H4 (cell line): ENCODE data around the gene SNTG2. TPM values are rescaled to one million over a fixed set of nuclear protein-coding genes. Genes with fewer than 3 reads are reported as not detected.

Experiments
- DNase-seq: peaks from one replicate; pipeline ENCODE4 v3.0.0-alpha.2; 2015; ENCODE audit warnings: low spot score
- total RNA-seq: library from RNA; depleted of rRNA; stranded (reverse); fragments of >200 nt; shearing (Covaris generic); gene quantifications from 2 replicates; pipeline ENCODE4 v1.2.3, GENCODE V29; 2014

Gene SNTG2
- total RNA-seq, 1 experiment from 2014 or later = not detected

DNA sequence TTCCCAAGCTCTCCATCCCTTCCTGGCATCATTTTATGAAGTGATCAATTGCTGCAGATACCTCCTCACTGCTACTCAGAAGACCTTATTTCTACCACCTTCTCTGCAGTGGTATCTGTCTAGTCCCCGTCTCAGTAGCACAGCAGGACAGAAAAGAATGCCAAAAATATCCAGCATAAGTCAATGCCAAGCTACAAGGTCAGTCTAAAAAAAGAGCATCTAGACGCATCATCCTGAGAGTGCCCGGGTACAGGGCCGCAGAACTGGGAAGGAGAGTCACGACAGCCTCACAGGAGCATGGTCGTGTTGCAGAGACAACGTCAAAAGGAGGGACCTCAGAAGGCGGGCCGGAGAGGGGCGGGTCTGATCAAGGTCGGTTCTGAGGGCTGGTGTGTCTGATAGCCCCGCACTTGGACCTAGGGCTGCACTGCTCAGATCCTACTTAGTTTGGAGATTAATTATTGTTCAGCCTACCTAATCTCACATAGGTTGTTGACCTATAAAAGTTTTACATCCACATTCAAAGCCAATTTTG lies 24.3 kb upstream of the SNTG2 start:
- DNase-seq = no peak

DNA sequence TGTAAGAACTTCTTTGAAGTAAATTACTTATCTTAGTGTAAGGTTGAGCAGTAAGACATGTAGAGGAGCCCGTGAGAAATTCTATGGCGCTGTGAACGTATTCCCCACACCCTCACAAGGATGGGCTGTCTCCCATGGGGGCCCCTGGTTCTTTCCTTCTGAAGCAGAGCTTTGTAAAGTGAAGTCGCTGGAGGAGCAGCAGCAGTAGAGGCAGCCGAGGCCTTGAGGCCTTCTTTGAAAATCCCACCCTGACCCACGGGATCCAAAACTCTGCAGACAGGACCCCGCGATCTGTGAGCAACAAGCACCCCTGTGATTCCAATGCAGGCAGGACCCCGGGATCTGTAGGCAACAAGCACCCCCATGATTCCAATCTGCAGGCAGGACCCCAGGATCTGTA lies 23.8 kb upstream of the SNTG2 start:
- no peak for DNase-seq

DNA sequence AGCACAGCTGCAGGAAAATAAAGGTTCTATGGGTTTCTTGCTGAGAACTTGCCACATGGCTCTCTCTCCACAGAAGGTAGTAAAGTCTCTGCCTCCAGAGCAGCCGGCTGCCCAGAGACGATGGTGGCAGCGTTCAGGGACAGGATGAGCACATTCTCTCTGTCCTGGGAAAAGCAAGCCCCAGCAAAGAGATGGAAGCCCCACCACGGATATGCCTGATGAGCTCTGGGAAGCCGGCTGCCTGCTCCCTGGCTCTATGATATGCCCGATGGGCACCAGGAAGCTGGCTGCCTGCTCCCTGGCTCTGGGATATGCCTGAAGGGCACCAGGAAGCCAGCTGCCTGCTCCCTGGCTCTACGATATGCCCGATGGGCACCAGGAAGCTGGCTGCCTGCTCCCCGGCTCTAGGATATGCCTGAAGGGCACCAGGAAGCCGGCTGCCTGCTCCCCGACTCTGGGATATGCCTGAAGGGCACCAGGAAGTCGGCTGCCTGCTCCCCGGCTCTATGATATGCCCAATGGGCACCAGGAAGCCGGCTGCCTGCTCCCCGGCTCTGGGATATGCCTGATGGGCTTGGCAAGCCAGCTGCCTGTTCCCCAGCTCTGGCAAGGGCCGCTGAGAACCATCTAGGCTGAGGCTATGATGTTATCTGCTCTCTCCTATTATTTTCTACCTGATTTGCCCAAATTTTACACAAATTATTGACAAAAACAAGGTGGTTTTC lies 21.5 kb upstream of the SNTG2 start:
- no peak for DNase-seq

DNA sequence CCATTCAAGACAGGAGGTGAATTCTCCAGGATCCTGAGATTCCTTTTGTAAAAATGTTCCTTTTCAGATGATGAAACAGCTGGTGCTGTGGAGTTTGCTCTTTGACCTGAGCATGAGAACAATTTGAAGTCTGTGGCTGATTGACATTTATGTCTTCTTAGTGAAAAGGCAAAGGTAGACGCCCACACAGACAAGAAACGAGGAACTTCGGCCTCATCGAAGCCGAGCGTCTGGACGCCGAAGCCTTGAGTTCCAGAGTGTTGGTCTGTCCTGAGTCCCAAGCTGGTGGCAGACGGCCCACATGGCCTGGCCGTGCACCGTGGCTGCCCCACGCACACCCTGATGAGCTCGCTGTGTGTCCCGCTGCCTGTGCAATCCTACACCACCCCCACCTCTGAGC lies 20.7 kb upstream of the SNTG2 start:
- DNase-seq = no peak

DNA sequence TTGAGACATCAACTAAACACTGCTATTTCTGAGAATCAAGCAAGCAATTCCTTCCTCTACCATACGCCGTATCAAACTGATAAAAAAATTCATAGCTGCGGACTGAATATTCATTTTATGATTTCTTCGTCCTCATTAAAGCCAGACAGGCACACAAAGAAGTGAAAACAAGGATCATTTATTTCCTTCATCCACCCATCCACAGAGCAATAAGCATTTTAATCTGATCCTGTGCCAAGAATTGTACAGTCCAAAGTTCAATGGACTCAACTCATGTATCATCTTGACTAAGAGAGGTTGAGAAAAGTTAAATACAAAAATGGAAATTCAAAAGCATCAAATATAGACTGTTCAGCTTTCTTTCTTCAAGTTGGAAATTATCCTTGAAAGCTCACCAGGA lies 19.7 kb upstream of the SNTG2 start:
- DNase-seq = no peak

DNA sequence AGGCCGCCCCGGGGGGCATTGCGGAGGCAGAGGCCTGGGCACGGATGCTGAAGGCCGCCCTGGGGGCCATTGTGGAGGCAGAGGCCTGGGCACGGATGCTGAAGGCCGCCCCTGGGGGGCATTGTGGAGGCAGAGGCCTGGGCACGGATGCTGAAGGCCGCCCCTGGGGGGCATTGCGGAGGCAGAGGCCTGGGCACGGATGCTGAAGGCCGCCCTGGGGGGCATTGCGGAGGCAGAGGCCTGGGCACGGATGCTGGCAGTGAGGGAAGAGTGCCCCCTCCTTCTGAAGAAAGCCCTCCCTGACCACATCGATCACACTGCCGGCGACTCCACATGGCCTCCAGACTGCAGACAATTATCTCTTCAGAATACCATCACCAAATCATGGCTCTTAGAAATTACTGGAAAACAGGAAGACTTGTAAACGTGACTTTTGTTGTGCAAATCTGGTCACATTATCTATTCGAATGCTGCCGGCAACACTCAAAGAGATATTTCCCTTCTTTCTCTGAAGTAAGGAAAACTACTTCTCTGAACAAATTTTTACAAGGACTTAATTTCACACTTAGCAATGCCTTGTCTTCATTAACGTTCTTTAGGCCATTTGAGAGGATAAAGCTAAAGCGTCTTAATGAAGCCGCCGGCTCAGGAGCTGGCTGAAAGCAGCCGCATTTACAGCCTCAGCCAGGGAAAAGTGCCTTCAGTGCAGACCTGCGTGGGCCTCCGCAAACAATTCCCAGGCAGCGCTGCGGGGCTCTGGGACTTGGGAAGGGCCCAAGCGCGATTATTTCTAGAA lies 18.1 kb upstream of the SNTG2 start:
- no peak for DNase-seq

DNA sequence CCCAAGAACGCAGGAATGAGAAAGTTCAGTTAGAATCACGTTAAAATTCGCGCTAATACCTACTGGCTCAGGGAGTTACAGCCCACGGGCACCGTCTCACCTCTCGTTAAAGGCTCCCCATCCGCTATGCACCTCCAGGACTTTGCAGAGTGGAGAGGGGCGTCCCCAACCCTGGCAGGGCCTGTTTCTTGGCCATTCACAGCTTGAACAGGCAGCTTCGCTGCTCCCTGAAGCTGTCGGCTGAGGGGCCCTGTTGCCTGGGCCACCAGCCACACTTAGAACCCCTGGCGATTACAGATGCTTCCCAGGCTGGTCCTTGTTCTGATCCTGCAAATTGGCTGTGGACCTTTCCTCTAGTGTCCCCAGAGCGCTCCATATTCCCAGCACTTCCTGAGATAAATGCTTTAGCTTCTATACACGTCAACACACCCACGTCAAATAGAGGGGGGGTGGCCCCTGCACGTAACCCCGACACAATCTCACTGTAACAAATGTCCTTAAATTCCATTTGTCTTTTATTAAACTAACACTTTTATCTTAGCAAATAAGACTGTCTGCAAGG lies 16.8 kb upstream of the SNTG2 start:
- DNase-seq = no peak

DNA sequence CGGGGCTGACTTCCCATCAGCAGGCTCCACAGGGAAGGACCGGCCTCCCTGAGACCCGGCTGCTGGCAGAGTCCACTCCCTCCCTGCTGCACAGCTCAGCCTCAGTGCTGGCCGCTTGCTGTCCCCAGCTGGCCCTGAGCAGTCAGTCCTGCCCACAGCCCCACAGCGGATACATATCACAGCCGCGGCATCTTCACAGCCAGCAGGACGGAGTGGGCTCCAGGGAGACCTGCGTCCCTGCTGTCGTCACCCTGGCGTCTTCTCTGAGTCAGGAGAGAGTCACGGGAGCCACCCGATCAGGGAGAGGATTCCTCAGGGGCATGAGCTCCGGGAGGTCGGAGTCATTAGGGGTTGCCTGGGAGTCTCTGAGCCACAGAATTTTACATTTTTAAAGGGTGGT lies 13.1 kb upstream of the SNTG2 start:
- no peak for DNase-seq

DNA sequence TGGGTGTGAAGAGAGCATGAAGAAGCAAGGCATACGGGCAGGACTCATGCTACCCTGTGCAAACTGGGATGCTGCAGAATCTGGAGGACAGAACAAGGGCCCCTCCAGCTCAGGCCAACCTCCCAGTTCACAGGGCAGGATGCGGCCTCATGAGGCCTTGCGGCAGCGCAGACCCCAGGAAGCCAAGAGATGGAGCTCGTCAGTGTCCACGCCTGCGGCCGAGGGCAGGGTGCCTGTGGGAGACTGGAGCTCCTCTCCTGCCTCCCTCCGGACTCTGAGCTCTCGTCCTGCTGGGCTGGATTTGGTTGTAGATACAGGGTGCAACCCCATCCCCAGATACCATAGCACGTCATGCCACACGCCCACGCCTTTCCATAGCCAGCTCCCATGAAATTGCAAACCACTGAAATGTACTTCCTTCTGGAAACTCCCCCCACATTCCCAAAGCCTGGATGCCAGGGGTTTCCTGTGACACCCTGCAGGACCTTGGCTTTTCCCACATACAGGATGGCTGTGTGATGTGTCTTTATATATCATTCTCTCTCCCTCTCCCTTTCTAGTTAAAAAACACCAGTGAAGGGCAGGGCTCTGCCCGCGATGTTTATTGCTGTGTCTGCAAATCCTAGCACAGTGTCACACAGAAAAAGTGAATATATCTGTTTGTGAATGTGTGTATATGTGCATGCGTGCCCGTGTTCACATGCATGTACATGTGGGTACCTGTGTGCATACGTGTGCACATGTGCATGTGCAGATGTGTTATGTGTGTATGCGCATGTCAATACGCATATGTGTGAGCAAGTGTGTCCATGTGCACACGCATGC lies 12.3 kb upstream of the SNTG2 start:
- no peak for DNase-seq

DNA sequence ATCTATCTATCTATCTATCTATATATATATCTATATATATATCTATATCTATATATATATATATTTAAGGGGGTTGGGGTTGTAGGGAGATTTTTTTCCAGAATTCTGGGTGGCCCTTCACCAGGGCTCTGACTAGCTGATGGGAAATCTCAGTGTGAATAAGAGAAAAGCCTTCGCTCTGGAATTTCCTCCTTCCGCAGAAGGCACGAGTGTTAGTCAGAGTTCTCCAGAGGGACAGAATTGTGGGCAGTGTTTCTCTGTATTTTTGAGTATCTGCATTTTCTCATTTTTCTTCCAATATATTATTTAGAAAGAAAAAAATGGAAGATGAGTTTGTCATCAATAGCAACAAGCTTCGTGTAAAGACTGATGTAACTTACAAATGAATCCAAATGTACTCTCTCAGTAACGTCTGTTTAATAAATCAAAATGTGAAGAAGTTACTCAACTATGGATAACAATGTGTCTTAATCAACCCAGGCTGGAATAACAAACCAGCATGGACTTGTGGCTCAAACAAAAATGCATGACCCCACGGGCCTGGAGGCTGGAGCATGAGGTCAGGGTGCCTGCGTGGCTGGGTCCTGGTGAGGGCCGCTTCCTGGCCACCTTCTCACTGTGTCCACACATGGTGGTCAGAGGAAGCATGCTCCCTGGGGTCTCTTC lies 10.6 kb upstream of the SNTG2 start:
- DNase-seq = no peak

DNA sequence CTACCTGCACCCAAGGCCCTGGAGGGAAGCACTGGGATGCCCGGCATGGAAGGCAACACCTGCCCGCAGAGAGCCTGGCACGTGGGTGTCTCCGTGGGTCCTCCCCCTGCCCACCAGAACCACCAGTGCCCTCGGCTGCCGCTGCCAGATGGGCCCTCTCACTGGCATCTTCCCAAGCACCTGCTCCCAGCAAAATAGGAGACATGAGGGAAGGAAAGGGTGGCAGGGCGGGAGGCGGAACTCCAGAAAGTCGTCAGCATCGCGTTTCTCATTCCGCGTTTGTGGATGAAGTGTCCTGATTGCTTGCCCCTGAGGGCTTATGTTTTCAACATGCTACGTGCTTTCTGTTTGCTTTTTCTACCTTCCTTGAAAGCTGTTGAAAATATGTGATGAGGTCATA lies 8.8 kb upstream of the SNTG2 start:
- no peak for DNase-seq

DNA sequence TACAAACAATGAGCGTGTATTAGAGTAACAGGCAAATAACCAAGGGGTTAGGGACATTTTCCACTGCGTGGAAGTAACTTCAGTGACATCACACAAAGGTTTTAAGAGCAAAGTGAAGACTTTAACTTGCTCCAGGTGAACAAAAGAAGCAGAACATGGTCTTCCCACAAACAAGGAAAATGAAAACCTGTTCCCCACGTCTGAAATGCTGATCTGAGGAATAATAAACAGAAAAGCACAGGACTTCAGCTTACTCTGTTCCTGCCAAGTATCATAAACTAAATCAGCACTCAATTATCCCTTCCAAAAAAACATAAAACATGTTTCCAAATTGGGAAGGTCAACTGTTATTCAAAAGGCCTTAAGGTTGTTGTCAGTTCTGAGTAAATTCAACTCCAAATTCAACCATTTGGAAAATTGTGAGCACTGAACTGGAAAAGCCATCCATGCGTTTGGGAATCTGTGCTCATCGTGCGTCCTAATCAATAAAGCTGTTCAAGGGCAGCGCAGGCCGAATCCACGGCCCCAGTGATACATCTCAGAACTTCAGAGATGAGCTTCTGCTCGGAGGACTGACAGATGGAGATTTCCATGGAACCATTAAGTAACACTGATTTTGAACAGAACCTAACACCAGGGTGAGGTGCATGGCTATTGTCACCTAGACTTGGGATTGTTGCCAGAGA lies 7.7 kb upstream of the SNTG2 start:
- DNase-seq = no peak

DNA sequence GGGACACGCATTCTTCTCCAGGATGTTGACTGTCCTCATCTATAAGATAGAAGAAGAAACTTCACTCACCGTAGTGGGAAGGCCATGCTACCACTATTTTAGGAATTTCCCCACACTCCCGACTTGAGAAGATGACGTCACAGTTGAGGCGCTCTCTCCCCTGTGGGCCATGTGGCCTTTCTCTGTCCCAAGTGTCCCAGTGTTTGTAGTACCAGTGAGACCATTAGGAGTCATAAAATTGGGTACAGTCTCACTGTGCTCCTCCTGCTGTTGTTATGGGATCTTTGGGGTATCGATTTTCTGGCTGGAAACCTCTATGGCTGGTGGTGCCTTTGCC lies 7.2 kb upstream of the SNTG2 start:
- DNase-seq = no peak

DNA sequence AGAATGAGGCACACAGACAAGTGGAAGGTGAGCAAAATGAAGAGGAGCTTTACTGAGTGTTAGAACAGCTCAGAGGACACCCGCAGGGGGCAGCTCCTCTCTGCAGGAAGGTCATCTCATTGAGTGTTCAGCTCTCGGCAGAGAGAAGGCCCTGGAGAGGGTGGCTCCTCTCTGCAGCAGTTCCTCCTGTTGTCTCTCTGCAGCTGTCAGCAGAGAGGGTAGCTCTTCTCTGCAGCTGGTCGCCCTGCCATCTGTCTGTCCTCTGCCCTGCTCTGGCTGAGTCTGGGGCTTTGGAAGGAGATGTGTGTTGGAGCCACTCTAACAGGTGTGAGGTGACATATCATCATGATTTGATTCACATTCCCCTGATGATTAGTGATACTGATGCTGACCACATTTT lies 6.8 kb upstream of the SNTG2 start:
- DNase-seq = no peak

DNA sequence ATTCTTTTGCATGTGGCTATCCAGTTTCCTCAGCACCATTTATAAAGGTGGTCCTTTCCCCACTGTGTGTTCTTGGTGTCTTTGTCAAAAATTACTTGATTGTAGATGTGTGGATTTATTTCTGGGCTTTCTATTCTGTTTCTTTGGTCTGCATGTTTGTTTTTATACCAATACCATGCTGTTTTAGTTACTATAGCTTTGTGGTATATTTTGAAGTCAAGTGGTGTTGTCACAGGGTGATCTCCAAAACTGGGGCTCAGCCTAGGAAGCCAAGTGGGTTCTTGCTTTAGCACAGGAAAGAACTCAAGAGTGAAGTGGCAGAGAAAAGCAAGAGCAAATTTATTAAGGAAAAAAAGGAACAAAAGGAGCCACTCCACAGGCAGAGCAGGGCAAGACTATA lies 6.0 kb upstream of the SNTG2 start:
- no peak for DNase-seq

DNA sequence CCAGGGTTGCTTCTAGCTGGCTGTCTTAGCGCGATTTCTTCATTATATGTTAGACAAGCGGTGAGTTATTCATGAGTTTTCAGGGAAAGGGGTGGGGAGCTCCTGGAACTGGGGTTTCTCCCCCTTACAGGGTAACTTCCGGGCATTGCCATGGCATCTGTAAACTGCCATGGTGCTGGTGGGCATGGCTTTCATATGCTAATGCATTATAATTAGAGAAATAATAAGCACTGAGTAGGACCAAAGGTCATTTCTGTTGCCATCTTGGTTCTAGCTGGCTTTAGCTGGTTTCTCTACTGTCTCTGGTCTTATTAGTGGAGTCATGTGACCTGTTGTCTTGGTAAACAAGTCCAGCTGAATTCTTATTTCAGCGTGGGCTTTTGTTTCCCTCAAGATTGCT lies 5.5 kb upstream of the SNTG2 start:
- DNase-seq = no peak

DNA sequence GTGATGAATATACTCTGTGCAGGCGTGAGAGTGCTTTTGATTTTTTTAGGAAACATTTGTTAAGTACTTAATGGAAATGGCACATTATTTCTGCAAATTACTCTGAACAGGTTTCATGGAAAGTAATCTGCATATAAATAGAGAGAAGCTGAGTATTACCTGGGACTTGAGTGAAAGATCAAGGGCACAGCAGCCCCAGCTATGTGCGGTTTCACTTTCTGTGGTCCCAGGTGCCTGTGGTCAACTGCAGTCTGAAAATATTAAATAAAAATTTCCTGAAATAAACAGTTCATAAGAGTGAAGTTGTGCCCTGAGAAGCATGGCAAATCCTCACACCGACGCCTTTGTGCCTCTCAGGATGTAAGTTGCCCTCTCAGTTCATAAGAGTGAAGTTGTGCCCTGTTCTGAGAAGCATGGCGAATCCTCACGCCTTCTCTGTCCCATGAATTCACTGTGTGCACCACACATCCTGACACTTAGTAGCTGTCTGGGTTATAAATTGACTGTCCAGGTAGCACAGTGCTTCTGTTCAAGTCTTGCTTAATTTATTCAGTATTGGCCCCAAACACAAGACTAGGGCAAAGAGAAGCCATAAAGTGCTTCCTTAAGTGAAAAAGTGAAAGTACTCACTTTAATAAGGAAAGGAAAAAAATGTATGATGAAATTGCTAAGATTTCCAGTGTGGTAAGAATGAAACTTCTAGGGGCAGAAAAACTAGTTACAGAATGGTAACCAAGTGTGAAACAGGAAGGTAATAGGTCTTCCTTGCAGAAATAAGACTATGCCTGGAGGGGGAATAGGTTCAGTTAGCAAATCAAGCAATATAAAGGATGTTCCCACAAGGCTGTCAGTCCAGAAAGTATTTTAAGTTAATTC lies 4.3 kb upstream of the SNTG2 start:
- no peak for DNase-seq

DNA sequence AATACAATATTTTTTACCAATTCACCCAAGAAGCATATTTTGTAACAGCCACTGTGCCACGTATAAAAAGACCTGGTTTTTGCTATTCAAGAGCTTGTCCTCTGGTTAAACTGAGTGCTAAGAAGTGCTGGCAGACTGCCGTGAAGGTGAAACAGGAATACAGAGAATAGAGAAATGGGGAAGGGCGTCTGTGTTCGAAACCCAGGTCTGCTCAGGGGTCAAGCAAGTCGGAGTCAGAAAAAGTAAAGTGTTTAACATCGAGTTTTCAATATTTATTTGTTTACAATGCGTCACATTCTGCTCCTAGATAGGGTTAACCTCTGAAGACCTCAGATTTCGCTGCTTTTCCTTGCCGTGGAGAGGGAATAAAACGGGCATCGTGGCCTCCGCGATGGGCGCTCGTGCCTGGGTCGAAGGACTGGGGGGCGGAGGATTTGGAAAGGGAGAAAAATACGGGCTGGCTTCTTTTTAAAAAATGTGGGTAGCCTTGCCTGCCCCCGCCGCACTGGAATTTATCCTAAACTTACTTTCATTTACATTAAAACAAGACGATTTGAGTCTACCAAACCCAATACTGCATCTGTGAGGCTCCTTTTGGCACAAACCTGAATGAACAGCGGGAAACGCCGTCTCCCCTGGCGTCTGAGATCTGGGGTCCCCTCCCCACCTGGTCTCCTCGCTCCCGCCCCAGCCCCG lies 1.1 kb upstream of the SNTG2 start:
- DNase-seq = no peak

DNA sequence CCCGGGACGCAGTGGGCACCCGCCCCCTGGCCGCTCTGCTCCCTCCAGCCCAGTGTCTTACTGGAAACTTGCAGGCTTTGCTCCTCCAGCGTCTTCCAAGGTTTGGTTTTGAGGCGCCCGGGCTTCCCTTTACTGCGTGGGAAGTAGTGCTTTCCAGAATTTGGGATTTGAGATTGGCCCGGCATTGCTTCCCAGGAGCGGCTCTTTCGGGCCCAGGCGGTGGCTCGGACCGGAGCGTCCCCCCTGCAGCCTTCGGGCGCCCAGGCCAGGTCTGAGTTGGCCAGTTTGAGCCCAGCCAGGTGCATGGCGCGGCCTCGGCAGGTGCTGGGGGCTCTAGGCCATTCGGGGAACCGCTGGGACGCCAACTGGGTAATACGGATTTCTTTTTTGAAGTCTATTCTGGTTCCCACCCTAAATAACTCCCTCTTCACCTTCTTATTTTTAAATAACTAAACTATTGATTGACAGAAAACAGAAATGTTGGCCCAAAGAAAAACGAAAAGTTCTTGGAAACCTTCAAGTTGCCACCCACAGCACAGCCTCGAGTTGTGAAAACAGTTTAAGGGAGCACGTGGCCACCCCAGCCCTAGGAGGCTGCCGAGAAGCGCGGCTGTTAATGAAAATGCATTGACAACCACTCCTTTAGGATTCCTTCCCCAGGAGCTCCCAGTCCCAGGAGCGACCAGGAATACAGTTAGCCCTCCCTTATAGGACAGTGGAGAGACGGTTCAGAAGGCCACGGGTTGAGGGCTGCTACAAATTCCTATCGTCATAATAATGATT lies 766 bp downstream of the SNTG2 start:
- no peak for DNase-seq
